Spleen (tissue), 7 donors: Measurements from ENCODE around the gene DENND6B.

Source experiments
- POLR2A ChIP-seq, 3 donors: fragments of 450-650 bp; IDR thresholded peaks; one replicate each; pipeline ENCODE4 v1.5.1; 2017; ENCODE audit warnings: antibody characterized with exemption in 3 of 3, mild to moderate bottlenecking in 1 of 3
- POLR2AphosphoS5 ChIP-seq, 3 donors: sonication (generic); formaldehyde crosslinking; IDR thresholded peaks; one replicate each; pipeline ENCODE4 v1.5.1; 2017; ENCODE audit warnings: antibody characterized with exemption in 3 of 3
- TF ChIP-seq, protein P1 (sequence below), 11 experiments: fragments of 200-600 bp in 7 of 11; fragments of 450-650 bp in 4 of 11; sonication (generic) in 4 of 11; IDR thresholded peaks in 8 of 11; conservative IDR thresholded peaks in 3 of 11; 1 replicate in 7 of 11; 2 replicates in 4 of 11; pipeline versions ENCODE4 v1.4.0 to v1.8.0; 2016 to 2021; ENCODE audit warnings: antibody characterized with exemption in 11 of 11, inconsistent platforms in 4 of 11, mild to moderate bottlenecking in 1 of 11
- donor health status: DM: no; HTN: no; CAD: no; lungs with moderate emphysema.
- donor health status: DM: no; HTN: no; CAD: no.
- donor health status: DM: no; HTN: no; CAD: no.

DNA sequence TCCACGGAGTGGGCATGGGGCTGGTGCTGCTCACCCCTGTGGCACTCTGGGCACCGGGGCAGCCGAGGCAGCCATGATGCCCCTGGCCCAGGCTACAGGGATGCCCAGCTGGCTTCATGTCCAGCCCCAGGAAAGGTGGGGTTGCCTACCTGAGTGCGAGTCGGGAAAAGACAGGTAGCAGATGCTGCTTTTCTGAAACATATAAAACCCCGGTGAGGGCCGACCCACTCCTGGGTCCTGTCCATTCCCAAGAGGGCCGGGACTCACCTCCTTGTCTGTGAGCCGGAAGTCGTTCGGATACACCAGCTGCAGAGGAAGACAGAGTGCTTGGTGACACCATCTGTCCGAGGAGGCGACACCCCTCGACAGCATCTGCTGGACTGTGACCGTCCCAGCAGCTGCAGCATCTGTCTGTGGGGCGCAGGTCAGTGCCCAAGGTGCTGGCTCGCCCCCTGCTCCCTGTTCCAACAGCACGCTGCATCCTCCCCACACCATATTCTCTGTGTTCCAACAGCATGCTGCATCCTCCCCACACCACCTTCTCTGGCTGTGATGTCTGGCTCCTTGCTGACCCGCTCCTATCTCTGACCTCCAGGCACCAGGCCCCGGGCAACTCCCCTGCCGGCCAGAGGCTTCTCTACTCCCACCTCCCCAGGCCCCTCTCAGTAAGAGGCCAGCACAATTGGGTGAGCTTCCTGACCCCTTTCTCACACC, 8.0 kb downstream of the DENND6B start:
- TF ChIP-seq POLR2A (IDR thresholded peaks at IDR 0.05) (no peak), POLR2AphosphoS5 (IDR thresholded peaks at IDR 0.05) (peak in 1 of 3 donors; percentile 42)
- TF ChIP-seq, protein P1, sequence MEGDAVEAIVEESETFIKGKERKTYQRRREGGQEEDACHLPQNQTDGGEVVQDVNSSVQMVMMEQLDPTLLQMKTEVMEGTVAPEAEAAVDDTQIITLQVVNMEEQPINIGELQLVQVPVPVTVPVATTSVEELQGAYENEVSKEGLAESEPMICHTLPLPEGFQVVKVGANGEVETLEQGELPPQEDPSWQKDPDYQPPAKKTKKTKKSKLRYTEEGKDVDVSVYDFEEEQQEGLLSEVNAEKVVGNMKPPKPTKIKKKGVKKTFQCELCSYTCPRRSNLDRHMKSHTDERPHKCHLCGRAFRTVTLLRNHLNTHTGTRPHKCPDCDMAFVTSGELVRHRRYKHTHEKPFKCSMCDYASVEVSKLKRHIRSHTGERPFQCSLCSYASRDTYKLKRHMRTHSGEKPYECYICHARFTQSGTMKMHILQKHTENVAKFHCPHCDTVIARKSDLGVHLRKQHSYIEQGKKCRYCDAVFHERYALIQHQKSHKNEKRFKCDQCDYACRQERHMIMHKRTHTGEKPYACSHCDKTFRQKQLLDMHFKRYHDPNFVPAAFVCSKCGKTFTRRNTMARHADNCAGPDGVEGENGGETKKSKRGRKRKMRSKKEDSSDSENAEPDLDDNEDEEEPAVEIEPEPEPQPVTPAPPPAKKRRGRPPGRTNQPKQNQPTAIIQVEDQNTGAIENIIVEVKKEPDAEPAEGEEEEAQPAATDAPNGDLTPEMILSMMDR (IDR thresholded peaks at IDR 0.05 in 8 of 11, conservative IDR thresholded peaks at IDR 0.05 in 3 of 11), result no peak
